Ramos (cell line): ENCODE data around the gene PLEKHM1.
"Not testable (repeated sequence)": the region's sequence is repeated elsewhere in the genome, so short reads cannot be mapped to it uniquely, and the experiment has no call there.

Source experiments
- in situ Hi-C: fragments of 300-500 bp; cut with MboI; formaldehyde crosslinking; loops from one replicate; pipeline ENCODE4 v1.14.3; 2022; ENCODE audit warnings: low sequenced_read_pairs; ENCODE audit not compliant: unreplicated experiment

PLEKHM1 gene

DNA sequence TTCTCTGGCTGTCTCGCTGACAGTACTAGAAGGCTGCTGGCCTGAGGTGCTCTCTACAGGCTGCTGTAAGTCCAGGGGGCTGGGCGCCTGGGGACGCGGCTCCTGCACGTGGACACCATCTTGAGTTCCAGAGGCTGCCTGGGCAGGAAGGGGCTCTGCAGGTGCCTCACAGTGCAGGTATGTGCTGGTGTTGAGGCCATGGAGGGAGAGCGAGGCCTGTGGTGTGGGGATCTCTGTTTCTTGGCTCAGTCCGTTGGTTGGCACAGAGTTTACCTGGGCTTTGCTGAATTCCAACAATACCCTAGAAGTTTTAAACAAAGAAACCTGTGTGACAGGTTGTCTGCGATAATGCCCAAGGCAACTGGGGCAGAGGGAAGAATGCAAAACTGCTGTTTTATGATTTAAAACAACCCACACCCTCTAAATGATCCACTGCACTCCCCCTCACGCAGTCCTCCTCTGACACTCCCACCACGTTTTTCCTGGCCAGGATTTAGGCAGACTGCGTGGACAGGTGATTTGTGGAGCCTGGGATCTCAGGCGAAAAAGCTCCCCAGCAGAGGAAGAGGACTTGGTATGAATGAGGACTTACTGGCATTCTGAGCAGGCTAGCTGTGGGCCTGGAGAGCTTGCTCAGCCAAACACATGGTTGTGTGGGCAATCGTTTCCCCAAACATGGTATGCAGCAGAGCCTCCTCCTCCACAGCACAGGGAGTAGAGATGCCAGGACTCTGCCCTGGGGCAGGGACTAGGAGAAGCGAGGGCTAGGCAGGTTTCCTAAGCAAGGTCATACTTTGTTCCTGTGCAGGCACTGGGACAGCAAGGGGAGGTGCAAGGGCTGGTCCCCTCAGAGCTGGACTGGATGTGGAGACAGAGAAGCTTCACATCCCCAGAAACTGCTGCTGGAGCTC is 22.0 kb downstream of the PLEKHM1 start:
- in situ Hi-C loops = not testable (repeated sequence)

GRCh38 chr17:45461524-45462327 is 28.8 kb downstream of the PLEKHM1 start:
- in situ Hi-C loops = not testable (repeated sequence)

- in situ Hi-C loops = not testable (repeated sequence)
Measured at GRCh38 chr17:45460422-45460821, 30.1 kb downstream of the PLEKHM1 start.

- in situ Hi-C loops = not testable (repeated sequence)
Measured at GRCh38 chr17:45454341-45454740, 36.2 kb downstream of the PLEKHM1 start.

GRCh38 chr17:45453731-45454130 is 36.8 kb downstream of the PLEKHM1 start:
- in situ Hi-C loops = not testable (repeated sequence)

DNA sequence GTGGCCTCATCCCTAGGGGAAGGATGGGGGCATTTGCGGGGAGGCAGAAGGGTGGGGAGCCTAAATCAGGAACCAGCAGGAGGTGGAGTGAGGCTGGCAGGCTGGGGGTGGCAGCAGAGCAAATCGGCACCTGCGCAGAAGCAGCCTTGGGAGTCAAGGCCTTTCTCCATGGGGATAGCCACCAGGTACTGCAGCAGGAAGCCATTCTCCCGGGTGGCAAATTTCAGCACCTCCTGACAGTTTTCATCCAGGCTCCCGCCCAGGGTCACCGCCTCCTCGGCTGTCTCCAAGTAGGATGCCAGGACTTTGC is 37.3 kb downstream of the PLEKHM1 start:
- in situ Hi-C loops = not testable (repeated sequence)

- in situ Hi-C loops = not testable (repeated sequence)
Measured at GRCh38 chr17:45452329-45453224, 37.9 kb downstream of the PLEKHM1 start.

- in situ Hi-C loops = not testable (repeated sequence)
Measured at GRCh38 chr17:45451660-45452059, 38.9 kb downstream of the PLEKHM1 start.

- in situ Hi-C loops = no loop called here
Measured at GRCh38 chr17:45451131-45451530, 39.4 kb downstream of the PLEKHM1 start.

DNA sequence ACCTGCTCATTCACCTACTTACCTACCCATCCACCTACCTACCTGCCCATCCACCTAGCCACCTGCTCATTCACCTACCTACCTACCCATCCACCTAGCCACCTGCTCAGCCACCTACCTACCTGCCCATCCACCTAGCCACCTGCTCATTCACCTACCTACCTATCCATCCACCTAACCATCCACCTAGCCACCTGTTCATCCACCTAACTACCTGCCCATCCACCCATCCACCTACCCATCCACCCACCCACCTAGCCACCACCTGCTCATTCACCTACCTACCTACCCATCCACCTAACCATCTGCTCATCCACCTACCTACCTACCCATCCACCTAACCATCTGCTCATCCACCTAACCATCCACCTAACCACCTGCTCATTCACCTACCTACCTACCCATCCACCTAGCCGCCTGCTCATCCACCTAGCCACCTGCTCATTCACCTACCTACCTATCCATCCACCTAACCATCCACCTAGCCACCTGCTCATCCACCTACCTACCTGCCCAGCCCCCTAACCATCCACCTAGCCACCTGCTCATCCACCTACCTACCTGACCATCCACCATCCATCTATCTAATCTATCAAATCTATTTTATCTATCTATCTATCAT is 40.7 kb downstream of the PLEKHM1 start:
- in situ Hi-C loops = loop anchor here (25.0 kb wide), 1 partner anchor 137 kb away; no protein-coding TSS in a partner anchor

- in situ Hi-C loops = loop anchor here (25.0 kb wide), 1 partner anchor 138 kb away; no protein-coding TSS in a partner anchor
Measured at GRCh38 chr17:45449260-45449659, 41.3 kb downstream of the PLEKHM1 start.

DNA sequence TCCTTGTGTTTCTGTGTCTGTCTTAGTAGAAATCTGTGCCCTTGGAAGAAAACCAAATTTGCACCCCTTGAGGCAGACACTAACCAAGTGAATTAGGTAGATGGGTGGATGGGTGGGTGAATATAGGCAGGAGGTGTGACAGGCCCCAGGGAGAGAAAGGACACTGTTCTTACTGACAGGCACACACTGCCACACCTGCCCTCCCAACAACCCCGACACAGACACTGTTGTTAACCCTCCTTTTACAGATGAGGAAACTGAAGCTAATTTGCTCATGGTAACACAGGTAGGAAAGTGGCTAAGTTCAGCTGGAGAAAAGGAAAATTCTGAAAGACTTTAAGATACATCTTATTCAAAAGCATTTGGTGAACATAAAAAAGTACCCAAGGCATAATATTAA is 42.0 kb downstream of the PLEKHM1 start:
- in situ Hi-C loops = loop anchor here (25.0 kb wide), 1 partner anchor 139 kb away; no protein-coding TSS in a partner anchor

GRCh38 chr17:45448066-45448465 is 42.5 kb downstream of the PLEKHM1 start:
- in situ Hi-C loops = loop anchor here (25.0 kb wide), 1 partner anchor 139 kb away; no protein-coding TSS in a partner anchor

- in situ Hi-C loops = loop anchor here (25.0 kb wide), 1 partner anchor 140 kb away; no protein-coding TSS in a partner anchor
Measured at GRCh38 chr17:45447650-45448049, 42.9 kb downstream of the PLEKHM1 start.

- in situ Hi-C loops = loop anchor here (25.0 kb wide), 1 partner anchor 140 kb away; no protein-coding TSS in a partner anchor
Measured at GRCh38 chr17:45446872-45447625, 43.5 kb downstream of the PLEKHM1 start.

DNA sequence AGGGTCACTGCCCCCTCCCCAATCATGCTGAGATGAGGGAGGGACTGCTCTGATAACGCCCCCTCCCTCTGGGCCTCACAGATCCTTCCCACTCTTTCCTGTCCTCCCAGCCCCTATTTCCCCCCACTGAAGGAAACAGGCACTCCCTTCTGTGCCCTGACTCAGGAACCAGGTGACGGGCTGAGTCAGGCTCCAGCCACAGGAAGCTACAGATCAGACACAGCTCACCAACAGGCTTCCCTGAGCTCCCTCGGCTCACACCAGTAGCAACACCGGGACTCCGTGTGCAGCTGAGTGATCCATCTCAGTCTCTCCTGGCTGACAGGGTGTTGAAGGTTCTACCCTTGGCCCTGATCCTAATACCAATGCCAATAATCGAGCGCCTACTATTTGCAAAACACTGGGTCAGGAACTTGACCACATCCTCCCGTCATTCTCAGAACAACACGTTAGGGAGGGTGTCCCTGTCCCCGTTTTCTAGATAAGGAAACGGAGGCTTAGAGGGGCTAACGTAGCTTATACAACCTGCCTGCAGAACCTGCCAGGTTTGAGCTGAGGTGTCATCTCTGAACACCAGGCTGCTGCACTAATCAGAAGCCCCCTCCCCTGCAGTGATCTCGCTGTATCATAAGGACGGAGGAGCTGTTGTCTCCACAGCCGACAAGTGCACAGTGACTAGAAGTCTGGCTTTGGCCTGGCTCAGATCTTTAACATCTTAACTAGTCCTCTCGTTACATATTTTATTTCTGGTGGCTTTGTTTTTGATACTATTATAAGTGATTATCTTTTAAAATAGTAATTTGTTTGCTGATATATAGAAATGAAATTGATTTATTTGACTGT is 44.4 kb downstream of the PLEKHM1 start:
- in situ Hi-C loops = loop anchor here (25.0 kb wide), 1 partner anchor 141 kb away; no protein-coding TSS in a partner anchor
